Left cardiac atrium (tissue), 4 donors: Measurements from ENCODE around the gene ARID1A. TPM values are rescaled to one million over a fixed set of nuclear protein-coding genes. Genes with fewer than 3 reads are reported as not detected.
"Not testable (repeated sequence)": the region's sequence is repeated elsewhere in the genome, so short reads cannot be mapped to it uniquely, and the experiment has no call there.

Source experiments
- ATAC-seq, 2 donors: fragments of 200-7000 bp; cut with Tn5 transposase; one replicate each; pipeline ENCODE4 v1.9.1; 2020; ENCODE audit warnings: mild to moderate bottlenecking in 2 of 2, moderate library complexity in 2 of 2
- DNase-seq: peaks from one replicate; pipeline ENCODE4 v3.0.0-alpha.2; 2020
- intact Hi-C, 2 donors: fragments of 100-400 bp; cut with DNase I; formaldehyde crosslinking; loops; one replicate each; pipeline versions ENCODE4 v1.14.1 to v1.15.1; 2022 to 2023
- total RNA-seq, 2 donors: library from RNA; stranded (reverse); fragmentation: NEBNext Ultra II Directional; extraction: Animal tissue kit (Norgen Biotek cat#: 25700); gene quantifications; one replicate each; pipeline ENCODE4 v1.2.1, GENCODE V29; 2021
- donor health status: DM: no; HTN: yes; CAD: no.
- donor health status: DM: no; HTN: yes; CAD: no; lungs with severe emphysema.
- donor health status: DM: yes; HTN: yes; CAD: no.
- donor health status: Dilated cardiomyopathy.

The ARID1A gene
- total RNA-seq, 2 donors from 2014 or later: 34.5 to 38.5 TPM

DNA sequence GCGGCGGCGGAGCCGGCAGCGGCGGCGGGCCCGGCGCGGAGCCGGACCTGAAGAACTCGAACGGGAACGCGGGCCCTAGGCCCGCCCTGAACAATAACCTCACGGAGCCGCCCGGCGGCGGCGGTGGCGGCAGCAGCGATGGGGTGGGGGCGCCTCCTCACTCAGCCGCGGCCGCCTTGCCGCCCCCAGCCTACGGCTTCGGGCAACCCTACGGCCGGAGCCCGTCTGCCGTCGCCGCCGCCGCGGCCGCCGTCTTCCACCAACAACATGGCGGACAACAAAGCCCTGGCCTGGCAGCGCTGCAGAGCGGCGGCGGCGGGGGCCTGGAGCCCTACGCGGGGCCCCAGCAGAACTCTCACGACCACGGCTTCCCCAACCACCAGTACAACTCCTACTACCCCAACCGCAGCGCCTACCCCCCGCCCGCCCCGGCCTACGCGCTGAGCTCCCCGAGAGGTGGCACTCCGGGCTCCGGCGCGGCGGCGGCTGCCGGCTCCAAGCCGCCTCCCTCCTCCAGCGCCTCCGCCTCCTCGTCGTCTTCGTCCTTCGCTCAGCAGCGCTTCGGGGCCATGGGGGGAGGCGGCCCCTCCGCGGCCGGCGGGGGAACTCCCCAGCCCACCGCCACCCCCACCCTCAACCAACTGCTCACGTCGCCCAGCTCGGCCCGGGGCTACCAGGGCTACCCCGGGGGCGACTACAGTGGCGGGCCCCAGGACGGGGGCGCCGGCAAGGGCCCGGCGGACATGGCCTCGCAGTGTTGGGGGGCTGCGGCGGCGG, 1.0 kb downstream of the ARID1A start:
- DNase-seq (peak; percentile 42), ATAC-seq (no peak)
- intact Hi-C loops: loop anchor here in 1 of 2 donors (5.0 kb wide), 1 partner anchor 90 kb away; the partner anchor contains the start of gene PIGV

- DNase-seq: no peak
- no peak for ATAC-seq
- intact Hi-C loops: loop anchor here in 1 of 2 donors (5.0 kb wide), 1 partner anchor 90 kb away; the partner anchor contains the start of gene PIGV
Observed at GRCh38 chr1:26697431-26697977, 1.7 kb downstream of the ARID1A start.

GRCh38 chr1:26697978-26698849, 2.4 kb downstream of the ARID1A start:
- ATAC-seq: peak; percentile 25 to 66
- intact Hi-C loops: loop anchor here in 1 of 2 donors (5.0 kb wide), 1 partner anchor 89 kb away; the partner anchor contains the start of gene PIGV
- peak; percentile 44 for DNase-seq

DNA sequence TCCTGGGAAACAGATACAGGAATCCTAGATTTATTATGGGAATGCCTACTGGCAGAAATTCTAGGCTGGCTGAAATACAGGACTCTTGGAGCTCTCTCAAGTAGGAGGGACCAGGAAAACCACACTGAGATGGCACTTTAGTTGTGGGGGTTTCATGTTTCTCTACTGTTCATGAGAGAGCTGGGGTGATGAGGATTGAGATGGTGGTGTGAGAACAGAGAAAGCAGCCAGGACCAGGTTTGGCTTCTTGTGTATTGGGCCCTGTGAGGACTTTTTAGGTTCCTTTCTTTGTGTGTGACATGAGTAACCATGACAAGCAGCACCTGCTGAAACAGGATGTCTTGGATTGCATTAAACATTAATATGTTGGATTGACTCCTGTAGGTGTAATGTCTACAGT, 4.9 kb downstream of the ARID1A start:
- no peak for ATAC-seq
- intact Hi-C loops: loop anchor here in 1 of 2 donors (5.0 kb wide), 1 partner anchor 52 kb away; no protein-coding TSS in a partner anchor
- DNase-seq: no peak

- DNase-seq (no peak), ATAC-seq (no peak)
- intact Hi-C loops: loop anchor here in 1 of 2 donors (5.0 kb wide), 1 partner anchor 51 kb away; no protein-coding TSS in a partner anchor
Observed at GRCh38 chr1:26701266-26701994, 5.6 kb downstream of the ARID1A start.

GRCh38 chr1:26701995-26702679, 6.3 kb downstream of the ARID1A start:
- intact Hi-C loops: loop anchor here in 1 of 2 donors (5.0 kb wide), 1 partner anchor 50 kb away; no protein-coding TSS in a partner anchor
- ATAC-seq (no peak), DNase-seq (no peak)

DNA sequence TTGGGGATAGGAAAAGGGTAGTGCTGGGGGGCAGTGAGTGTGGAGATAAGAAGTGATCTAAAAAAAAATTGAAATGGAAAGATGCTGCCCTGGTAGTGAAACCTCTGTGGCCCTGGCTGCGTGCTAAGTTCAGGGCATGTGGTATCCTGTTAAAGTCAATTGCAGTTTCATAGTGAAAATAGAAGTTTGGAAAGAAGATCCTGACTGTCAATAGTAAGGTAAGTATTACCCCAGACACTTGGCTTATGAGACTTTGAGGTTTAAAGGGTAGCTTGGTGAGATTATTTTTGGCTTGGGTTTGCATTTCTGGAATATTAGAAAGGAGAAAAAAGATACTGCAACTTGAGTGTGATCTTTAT, 6.8 kb downstream of the ARID1A start:
- intact Hi-C loops: loop anchor here in 1 of 2 donors (5.0 kb wide), 1 partner anchor 50 kb away; no protein-coding TSS in a partner anchor
- ATAC-seq (no peak), DNase-seq (no peak)

- ATAC-seq: no peak
- intact Hi-C loops: loop anchor here in 1 of 2 donors (5.0 kb wide), 1 partner anchor 49 kb away; no protein-coding TSS in a partner anchor
- no peak for DNase-seq
Observed at GRCh38 chr1:26703478-26703877, 7.7 kb downstream of the ARID1A start.

DNA sequence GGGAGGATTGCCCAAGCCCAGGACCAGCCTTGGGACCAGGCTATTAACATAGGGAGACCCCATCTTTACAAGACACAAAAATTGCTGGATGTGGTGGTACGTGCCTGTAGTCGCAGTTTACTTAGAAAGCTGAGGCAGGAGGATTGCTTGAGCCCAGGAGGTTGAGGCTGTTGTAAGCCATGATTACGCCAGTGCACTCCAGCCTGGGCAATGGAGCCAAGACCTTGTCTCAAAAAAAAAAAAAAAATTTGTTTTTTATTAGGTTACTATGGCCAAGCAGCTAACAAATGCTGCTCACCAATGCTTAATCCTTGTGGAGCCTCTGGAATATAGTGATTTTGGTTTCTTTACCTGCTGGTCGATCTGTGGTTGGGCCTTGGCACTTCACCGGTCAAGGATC, 8.8 kb downstream of the ARID1A start:
- DNase-seq (no peak), ATAC-seq (peak in 1 of 2 donors; percentile 63)
- intact Hi-C loops: loop anchor here in 1 of 2 donors (5.0 kb wide), 1 partner anchor 48 kb away; no protein-coding TSS in a partner anchor

- intact Hi-C loops, DNase-seq, ATAC-seq: not testable (repeated sequence)
Observed at GRCh38 chr1:26705227-26705626, 9.4 kb downstream of the ARID1A start.

GRCh38 chr1:26705788-26706311, 10.0 kb downstream of the ARID1A start:
- no peak for DNase-seq
- ATAC-seq: peak in 1 of 2 donors; percentile 31
- intact Hi-C loops: no loop called here

DNA sequence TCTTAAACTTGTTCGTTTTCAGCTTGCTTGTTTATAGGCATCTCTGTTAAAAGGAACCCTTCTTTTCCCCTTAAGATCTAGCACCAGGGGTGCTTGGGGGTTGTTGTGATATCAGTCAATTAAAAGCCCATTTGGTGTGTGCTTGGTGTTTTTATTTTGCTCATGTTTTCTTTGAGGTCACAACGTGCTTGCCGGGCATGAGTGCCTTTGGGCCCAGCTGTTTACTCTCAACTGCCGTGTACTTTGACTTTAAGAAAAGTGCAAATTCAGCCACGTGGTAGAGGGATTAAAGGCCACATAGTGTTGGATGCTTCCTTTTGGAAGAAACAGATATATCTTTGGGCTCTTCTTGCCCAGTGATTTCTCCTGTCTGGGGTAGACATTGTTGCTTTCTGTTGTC, 10.5 kb downstream of the ARID1A start:
- DNase-seq (no peak), ATAC-seq (no peak)
- intact Hi-C loops: no loop called here

- intact Hi-C loops: no loop called here
Observed at GRCh38 chr1:26710811-26711210, 15.0 kb downstream of the ARID1A start.

DNA sequence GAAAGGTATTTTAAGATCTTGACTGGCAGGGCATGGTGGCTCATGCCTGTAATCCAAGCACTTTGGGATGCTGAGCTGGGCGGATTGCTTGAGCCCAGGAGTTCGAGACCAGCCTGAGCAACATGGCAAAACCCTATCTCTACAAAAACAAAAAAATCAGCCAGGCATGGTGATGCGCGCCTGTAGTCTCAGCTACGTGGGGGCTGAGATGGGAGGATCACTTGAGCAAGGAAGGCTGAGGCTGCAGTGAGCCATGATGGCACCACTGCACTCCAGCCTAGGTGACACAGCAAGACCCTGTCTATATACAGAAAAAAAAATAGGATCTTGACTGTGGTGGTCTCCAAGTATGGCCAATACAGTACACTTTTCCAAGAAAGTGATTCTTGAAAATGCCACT, 16.0 kb downstream of the ARID1A start:
- no peak for DNase-seq
- ATAC-seq: no peak
- intact Hi-C loops: no loop called here

More at GRCh38 chr1:26710811-26711210, 15.0 kb downstream of the ARID1A start:
- DNase-seq: no peak
- no peak for ATAC-seq

GRCh38 chr1:26717017-26717491, 21.2 kb downstream of the ARID1A start:
- DNase-seq: no peak
- intact Hi-C loops: no loop called here
- ATAC-seq: peak in 1 of 2 donors; percentile 87

DNA sequence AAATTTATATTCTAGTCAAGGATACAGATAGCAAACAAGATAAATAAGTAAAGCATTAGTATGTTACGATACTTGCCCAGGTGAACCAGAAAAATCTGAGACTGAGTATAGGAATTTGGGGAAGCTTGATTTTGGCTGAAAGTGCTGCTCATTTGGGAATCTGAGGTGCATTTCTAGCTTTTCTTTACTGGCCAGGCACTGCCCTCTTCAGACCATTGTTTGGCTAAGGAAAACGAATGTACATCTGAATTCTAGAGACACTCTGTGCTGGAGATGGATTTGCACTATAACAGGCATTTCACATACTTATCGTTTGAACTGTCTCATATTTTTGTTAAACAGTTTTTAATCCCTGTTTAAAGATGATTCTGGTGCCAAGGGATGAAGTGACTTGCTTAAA, 23.4 kb downstream of the ARID1A start:
- no peak for DNase-seq
- no peak for ATAC-seq
- intact Hi-C loops: no loop called here

DNA sequence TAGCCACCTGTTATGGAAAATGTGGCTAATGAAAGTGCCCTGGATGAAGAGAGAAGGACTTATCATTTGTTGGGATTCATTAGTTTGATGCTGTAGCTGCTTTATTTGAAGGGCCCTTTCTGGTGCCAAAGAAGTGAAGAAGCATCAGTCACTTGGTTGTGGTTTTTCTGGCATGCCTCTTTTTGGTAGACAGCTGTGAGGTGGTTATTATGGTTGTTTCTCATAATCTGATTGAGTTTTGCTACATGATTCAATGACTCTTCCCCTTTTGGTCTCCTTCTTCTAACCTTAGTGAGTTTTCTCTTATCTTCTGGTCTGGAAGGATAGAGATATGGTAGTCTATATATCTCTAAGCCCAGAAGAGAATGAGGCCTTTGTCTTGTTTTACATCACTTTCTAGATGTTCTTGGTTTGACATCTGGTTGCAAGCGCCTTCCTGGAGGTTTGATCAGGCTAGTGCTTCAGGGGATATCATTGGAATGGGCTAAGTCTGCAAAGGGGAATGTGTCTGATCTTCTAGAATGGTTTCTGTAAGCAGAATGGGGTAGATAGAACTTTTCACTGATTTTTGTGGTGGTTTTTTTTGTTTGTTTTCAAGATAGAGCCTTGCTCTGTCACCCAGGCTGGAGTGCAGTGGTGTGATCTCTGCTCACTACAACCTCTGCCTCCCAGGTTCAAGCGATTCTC, 26.0 kb downstream of the ARID1A start:
- intact Hi-C loops: no loop called here
- ATAC-seq: no peak
- no peak for DNase-seq
